ENCODE measurements around the gene SHISA4.

DNA sequence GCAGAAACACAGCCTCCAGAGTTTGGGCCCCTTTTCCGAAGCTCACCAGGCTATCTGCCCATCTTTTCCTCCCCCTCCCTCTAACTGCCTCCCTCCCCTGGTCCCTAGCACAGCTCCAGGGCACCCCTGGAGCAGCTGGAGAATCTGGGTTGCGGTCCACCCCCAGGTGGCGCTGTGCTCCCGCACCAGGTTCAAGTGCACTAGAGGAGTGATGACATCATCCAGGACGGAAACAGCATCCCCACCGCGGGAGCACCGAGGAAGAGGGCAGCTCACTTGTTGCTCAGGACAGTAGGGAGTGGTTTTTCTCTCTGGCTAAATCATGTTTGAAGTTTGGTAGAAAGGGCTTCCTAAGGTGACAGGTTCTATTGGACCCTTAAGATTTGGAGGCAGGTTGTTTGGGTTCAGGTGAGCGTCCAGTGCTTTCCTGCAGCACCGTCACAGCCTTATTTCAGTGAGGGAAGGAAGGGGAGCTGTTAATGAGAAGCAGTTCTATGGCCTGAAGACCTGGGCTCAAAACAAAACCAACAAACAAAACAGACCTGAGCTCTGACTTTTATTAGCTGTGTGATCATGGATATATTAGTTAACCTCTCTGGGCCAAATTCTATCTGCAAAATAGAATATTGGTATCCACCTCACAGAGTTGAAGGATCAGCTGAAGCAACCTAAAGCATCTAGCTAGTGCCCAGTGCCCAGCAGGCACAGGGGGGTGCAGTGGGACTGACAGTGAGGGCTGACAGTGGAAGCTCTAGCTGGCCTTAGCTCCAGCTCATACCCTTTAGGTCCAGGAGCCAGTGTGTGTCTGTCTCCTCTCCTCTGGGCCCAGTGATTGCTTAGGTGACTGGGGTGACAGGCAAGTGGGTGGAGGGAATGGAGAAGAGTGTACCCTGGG, 7.5 kb downstream of the SHISA4 start:
- TF ChIP-seq, protein P1, sequence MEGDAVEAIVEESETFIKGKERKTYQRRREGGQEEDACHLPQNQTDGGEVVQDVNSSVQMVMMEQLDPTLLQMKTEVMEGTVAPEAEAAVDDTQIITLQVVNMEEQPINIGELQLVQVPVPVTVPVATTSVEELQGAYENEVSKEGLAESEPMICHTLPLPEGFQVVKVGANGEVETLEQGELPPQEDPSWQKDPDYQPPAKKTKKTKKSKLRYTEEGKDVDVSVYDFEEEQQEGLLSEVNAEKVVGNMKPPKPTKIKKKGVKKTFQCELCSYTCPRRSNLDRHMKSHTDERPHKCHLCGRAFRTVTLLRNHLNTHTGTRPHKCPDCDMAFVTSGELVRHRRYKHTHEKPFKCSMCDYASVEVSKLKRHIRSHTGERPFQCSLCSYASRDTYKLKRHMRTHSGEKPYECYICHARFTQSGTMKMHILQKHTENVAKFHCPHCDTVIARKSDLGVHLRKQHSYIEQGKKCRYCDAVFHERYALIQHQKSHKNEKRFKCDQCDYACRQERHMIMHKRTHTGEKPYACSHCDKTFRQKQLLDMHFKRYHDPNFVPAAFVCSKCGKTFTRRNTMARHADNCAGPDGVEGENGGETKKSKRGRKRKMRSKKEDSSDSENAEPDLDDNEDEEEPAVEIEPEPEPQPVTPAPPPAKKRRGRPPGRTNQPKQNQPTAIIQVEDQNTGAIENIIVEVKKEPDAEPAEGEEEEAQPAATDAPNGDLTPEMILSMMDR (IDR thresholded peaks at IDR 0.05; ENCODE audit: extremely low read depth in 1 of 2, insufficient read depth in 1 of 2, low read depth in 1 of 2, low read length in 2 of 2): peak; percentile 94 to 96
- TF ChIP-seq POLR2A (IDR thresholded peaks at IDR 0.05; ENCODE audit: low read depth, low read length) (no peak), POLR2AphosphoS5 (IDR thresholded peaks at IDR 0.05; ENCODE audit: insufficient read depth, low read depth, low read length) (peak; percentile 23), EZH2 (IDR thresholded peaks at IDR 0.05; ENCODE audit: borderline replicate concordance, low read depth, low read length, severe bottlenecking) (no peak)
